Activated naive CD4-positive, alpha-beta T cell treated with anti-CD3 and anti-CD28 coated beads, Interleukin-2, amount 50 U/mL, for 24 hours (primary cell): Measurements from ENCODE around the gene IQCB1.
"Not testable (repeated sequence)": the region's sequence is repeated elsewhere in the genome, so short reads cannot be mapped to it uniquely, and the experiment has no call there.

Experiments
- H3K27ac Mint-ChIP-seq: one replicate; pipeline ENCODE4 v1.8.0; 2021; ENCODE audit warnings: mild to moderate bottlenecking, mixed read lengths
- H3K27me3 Mint-ChIP-seq: one replicate; pipeline ENCODE4 v1.8.0; 2021; ENCODE audit warnings: mixed read lengths
- H3K36me3 Mint-ChIP-seq: one replicate; pipeline ENCODE4 v1.8.0; 2021; ENCODE audit warnings: mixed read lengths
- H3K4me1 Mint-ChIP-seq: one replicate; pipeline ENCODE4 v1.8.0; 2021; ENCODE audit warnings: mixed read lengths
- H3K4me3 Mint-ChIP-seq: one replicate; pipeline ENCODE4 v1.8.0; 2021; ENCODE audit warnings: mild to moderate bottlenecking, mixed read lengths
- H3K9me3 Mint-ChIP-seq: one replicate; pipeline ENCODE4 v1.8.0; 2021; ENCODE audit warnings: mixed read lengths

Gene IQCB1

GRCh38 chr3:121834671-121835464, at the start of gene IQCB1, which contains the start of gene EAF2:
TSS of gene IQCB1 (minus strand) at chr3:121835060. CDS start at chr3:121828960, 6,100 bp downstream.
TSS of gene EAF2 (plus strand) at chr3:121835209. CDS start at chr3:121835286, 77 bp downstream.
- H3K4me3 Mint-ChIP-seq: peak within 1 kb of the TSS; percentile 90
- peaks cover 57% of the 10 kb centered on the region for H3K4me1 Mint-ChIP-seq
- H3K27me3 Mint-ChIP-seq: no peaks in the 10 kb centered on the region
- H3K36me3 Mint-ChIP-seq: peaks cover 16% of the 10 kb centered on the region
- H3K9me3 Mint-ChIP-seq: no peaks in the 10 kb centered on the region
- peak within 1 kb of the TSS; percentile 68 for H3K27ac Mint-ChIP-seq

- Mint-ChIP-seq H3K4me3 (no peak overlapping the region), H3K9me3 (no peaks in the 10 kb centered on the region), H3K27ac (no peak overlapping the region), H3K27me3 (no peaks in the 10 kb centered on the region), H3K4me1 (no peaks in the 10 kb centered on the region), H3K36me3 (peaks cover 8% of the 10 kb centered on the region)
Measured at GRCh38 chr3:121883507-121883906, 48.6 kb upstream of the IQCB1 start.

GRCh38 chr3:121878411-121878810, 43.6 kb upstream of the IQCB1 start:
- H3K4me1 Mint-ChIP-seq: no peaks in the 10 kb centered on the region
- H3K4me3 Mint-ChIP-seq: no peak overlapping the region
- peaks cover 5% of the 10 kb centered on the region for H3K36me3 Mint-ChIP-seq
- no peak overlapping the region for H3K27ac Mint-ChIP-seq
- H3K9me3 Mint-ChIP-seq: no peaks in the 10 kb centered on the region
- no peaks in the 10 kb centered on the region for H3K27me3 Mint-ChIP-seq

- H3K27ac Mint-ChIP-seq: no peak overlapping the region
- H3K4me3 Mint-ChIP-seq: no peak overlapping the region
- H3K36me3 Mint-ChIP-seq: peaks cover 13% of the 10 kb centered on the region
- H3K4me1 Mint-ChIP-seq: no peaks in the 10 kb centered on the region
- H3K9me3 Mint-ChIP-seq: no peaks in the 10 kb centered on the region
- H3K27me3 Mint-ChIP-seq: no peaks in the 10 kb centered on the region
Measured at GRCh38 chr3:121871430-121871829, 36.6 kb upstream of the IQCB1 start.

GRCh38 chr3:121870717-121871116, 35.9 kb upstream of the IQCB1 start:
- H3K27me3 Mint-ChIP-seq: no peaks in the 10 kb centered on the region
- H3K4me1 Mint-ChIP-seq: no peaks in the 10 kb centered on the region
- H3K4me3 Mint-ChIP-seq: no peak overlapping the region
- H3K9me3 Mint-ChIP-seq: no peaks in the 10 kb centered on the region
- no peak overlapping the region for H3K27ac Mint-ChIP-seq
- peaks cover 16% of the 10 kb centered on the region for H3K36me3 Mint-ChIP-seq

- Mint-ChIP-seq H3K27me3 (no peaks in the 10 kb centered on the region), H3K27ac (no peak overlapping the region), H3K36me3 (peaks cover 16% of the 10 kb centered on the region), H3K4me1 (no peaks in the 10 kb centered on the region), H3K4me3 (no peak overlapping the region), H3K9me3 (no peaks in the 10 kb centered on the region)
Measured at GRCh38 chr3:121869736-121870135, 34.9 kb upstream of the IQCB1 start.

- H3K9me3 Mint-ChIP-seq: no peaks in the 10 kb centered on the region
- H3K4me1 Mint-ChIP-seq: no peaks in the 10 kb centered on the region
- no peaks in the 10 kb centered on the region for H3K27me3 Mint-ChIP-seq
- no peak overlapping the region for H3K4me3 Mint-ChIP-seq
- peaks cover 21% of the 10 kb centered on the region for H3K36me3 Mint-ChIP-seq
- H3K27ac Mint-ChIP-seq: no peak overlapping the region
Measured at GRCh38 chr3:121863801-121864200, 28.9 kb upstream of the IQCB1 start.

GRCh38 chr3:121863247-121863646, 28.4 kb upstream of the IQCB1 start:
- not testable (repeated sequence) for H3K27me3 Mint-ChIP-seq, H3K4me3 Mint-ChIP-seq, H3K4me1 Mint-ChIP-seq, H3K27ac Mint-ChIP-seq, H3K9me3 Mint-ChIP-seq
- H3K36me3 Mint-ChIP-seq: peaks cover 21% of the 10 kb centered on the region

- H3K27me3 Mint-ChIP-seq, H3K4me3 Mint-ChIP-seq, H3K9me3 Mint-ChIP-seq, H3K4me1 Mint-ChIP-seq, H3K27ac Mint-ChIP-seq: not testable (repeated sequence)
- H3K36me3 Mint-ChIP-seq: peaks cover 19% of the 10 kb centered on the region
Measured at GRCh38 chr3:121857778-121858177, 22.9 kb upstream of the IQCB1 start.

- H3K4me1 Mint-ChIP-seq: no peaks in the 10 kb centered on the region
- H3K9me3 Mint-ChIP-seq: no peaks in the 10 kb centered on the region
- no peaks in the 10 kb centered on the region for H3K27me3 Mint-ChIP-seq
- H3K36me3 Mint-ChIP-seq: peaks cover 11% of the 10 kb centered on the region
- peak overlapping the region; percentile 5 for H3K27ac Mint-ChIP-seq
- no peak overlapping the region for H3K4me3 Mint-ChIP-seq
Measured at GRCh38 chr3:121855555-121855954, 20.7 kb upstream of the IQCB1 start.

GRCh38 chr3:121852256-121852655, 17.4 kb upstream of the IQCB1 start:
- H3K4me1 Mint-ChIP-seq: no peaks in the 10 kb centered on the region
- no peaks in the 10 kb centered on the region for H3K27me3 Mint-ChIP-seq
- peaks cover 9% of the 10 kb centered on the region for H3K36me3 Mint-ChIP-seq

GRCh38 chr3:121844892-121845291, 10.0 kb upstream of the IQCB1 start:
- Mint-ChIP-seq H3K27ac (no peak overlapping the region), H3K27me3 (no peaks in the 10 kb centered on the region), H3K4me1 (no peaks in the 10 kb centered on the region)

More at GRCh38 chr3:121852256-121852655, 17.4 kb upstream of the IQCB1 start:
- no peak overlapping the region for H3K27ac Mint-ChIP-seq
- H3K9me3 Mint-ChIP-seq: no peaks in the 10 kb centered on the region
- H3K4me3 Mint-ChIP-seq: no peak overlapping the region

GRCh38 chr3:121839962-121840361, 5.1 kb upstream of the IQCB1 start:
- no peak overlapping the region for H3K27ac Mint-ChIP-seq
- H3K9me3 Mint-ChIP-seq: no peaks in the 10 kb centered on the region
- peaks cover 19% of the 10 kb centered on the region for H3K4me1 Mint-ChIP-seq
- H3K36me3 Mint-ChIP-seq: no peaks in the 10 kb centered on the region
- no peaks in the 10 kb centered on the region for H3K27me3 Mint-ChIP-seq
- no peak overlapping the region for H3K4me3 Mint-ChIP-seq

More at GRCh38 chr3:121844892-121845291, 10.0 kb upstream of the IQCB1 start:
- Mint-ChIP-seq H3K4me3 (no peak overlapping the region), H3K9me3 (no peaks in the 10 kb centered on the region), H3K36me3 (peaks cover 8% of the 10 kb centered on the region)

- H3K4me1 Mint-ChIP-seq: peaks cover 47% of the 10 kb centered on the region
- H3K4me3 Mint-ChIP-seq: peak overlapping the region; percentile 90
- no peak overlapping the region for H3K27ac Mint-ChIP-seq
- no peaks in the 10 kb centered on the region for H3K27me3 Mint-ChIP-seq
- no peaks in the 10 kb centered on the region for H3K9me3 Mint-ChIP-seq
- H3K36me3 Mint-ChIP-seq: peaks cover 15% of the 10 kb centered on the region
Measured at GRCh38 chr3:121836481-121836880, 1.6 kb upstream of the IQCB1 start.

GRCh38 chr3:121836064-121836463, 1.2 kb upstream of the IQCB1 start:
- Mint-ChIP-seq H3K27me3 (no peaks in the 10 kb centered on the region), H3K27ac (no peak overlapping the region), H3K36me3 (peaks cover 16% of the 10 kb centered on the region), H3K4me3 (peak overlapping the region; percentile 90), H3K9me3 (no peaks in the 10 kb centered on the region), H3K4me1 (peaks cover 51% of the 10 kb centered on the region)

- peaks cover 16% of the 10 kb centered on the region for H3K36me3 Mint-ChIP-seq
- peak overlapping the region; percentile 68 for H3K27ac Mint-ChIP-seq
- peak overlapping the region; percentile 90 for H3K4me3 Mint-ChIP-seq
- peaks cover 57% of the 10 kb centered on the region for H3K4me1 Mint-ChIP-seq
- H3K27me3 Mint-ChIP-seq: no peaks in the 10 kb centered on the region
- no peaks in the 10 kb centered on the region for H3K9me3 Mint-ChIP-seq
Measured at GRCh38 chr3:121835465-121835801, 573 bp upstream of the IQCB1 start.
